Measurements from ENCODE around the gene LCE1D.

Gene LCE1D

GRCh38 chr1:152824964-152825363 lies 28.4 kb downstream of the LCE1D start:
- H3K79me2 ChIP-seq, result no peaks in the 10 kb centered on the region
- no peaks in the 10 kb centered on the region for H3K4me1 ChIP-seq

GRCh38 chr1:152827173-152827572 lies 30.7 kb downstream of the LCE1D start, which contains the start of gene LCE1A:
Gene LCE1A (plus strand): TSS chr1:152827473. CDS start chr1:152827473, 0 bp downstream.
- no peak within 1 kb of the TSS for H3K27ac ChIP-seq
- no peak within 1 kb of the TSS for H3K4me2 ChIP-seq (ENCODE audit: low read length)
- H3K4me1 ChIP-seq, result no peaks in the 10 kb centered on the region
- no peaks in the 10 kb centered on the region for H3K36me3 ChIP-seq (ENCODE audit: control insufficient read depth, insufficient read depth, low read length)
- H3K4me3 ChIP-seq (ENCODE audit: low read depth, low read length), result no peak within 1 kb of the TSS
- no peaks in the 10 kb centered on the region for H3K79me2 ChIP-seq
- no peak within 1 kb of the TSS for H2AFZ ChIP-seq
- no peaks in the 10 kb centered on the region for H3K27me3 ChIP-seq (ENCODE audit: control insufficient read depth, insufficient read depth, low read length)
- H3K9me3 ChIP-seq (ENCODE audit: control insufficient read depth, low read length), result no peaks in the 10 kb centered on the region
- H3K9ac ChIP-seq, result no peak within 1 kb of the TSS
- TF ChIP-seq, protein P1, sequence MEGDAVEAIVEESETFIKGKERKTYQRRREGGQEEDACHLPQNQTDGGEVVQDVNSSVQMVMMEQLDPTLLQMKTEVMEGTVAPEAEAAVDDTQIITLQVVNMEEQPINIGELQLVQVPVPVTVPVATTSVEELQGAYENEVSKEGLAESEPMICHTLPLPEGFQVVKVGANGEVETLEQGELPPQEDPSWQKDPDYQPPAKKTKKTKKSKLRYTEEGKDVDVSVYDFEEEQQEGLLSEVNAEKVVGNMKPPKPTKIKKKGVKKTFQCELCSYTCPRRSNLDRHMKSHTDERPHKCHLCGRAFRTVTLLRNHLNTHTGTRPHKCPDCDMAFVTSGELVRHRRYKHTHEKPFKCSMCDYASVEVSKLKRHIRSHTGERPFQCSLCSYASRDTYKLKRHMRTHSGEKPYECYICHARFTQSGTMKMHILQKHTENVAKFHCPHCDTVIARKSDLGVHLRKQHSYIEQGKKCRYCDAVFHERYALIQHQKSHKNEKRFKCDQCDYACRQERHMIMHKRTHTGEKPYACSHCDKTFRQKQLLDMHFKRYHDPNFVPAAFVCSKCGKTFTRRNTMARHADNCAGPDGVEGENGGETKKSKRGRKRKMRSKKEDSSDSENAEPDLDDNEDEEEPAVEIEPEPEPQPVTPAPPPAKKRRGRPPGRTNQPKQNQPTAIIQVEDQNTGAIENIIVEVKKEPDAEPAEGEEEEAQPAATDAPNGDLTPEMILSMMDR (IDR thresholded peaks at IDR 0.05), result no peak

More at GRCh38 chr1:152824964-152825363, 28.4 kb downstream of the LCE1D start:
- H3K4me3 ChIP-seq (ENCODE audit: low read depth, low read length), result no peak overlapping the region
- H3K4me2 ChIP-seq (ENCODE audit: low read length), result no peak overlapping the region
- H3K9ac ChIP-seq, result no peak overlapping the region
- TF ChIP-seq, protein P1 (IDR thresholded peaks at IDR 0.05), result no peak
- no peaks in the 10 kb centered on the region for H3K36me3 ChIP-seq (ENCODE audit: control insufficient read depth, insufficient read depth, low read length)
- H3K27me3 ChIP-seq (ENCODE audit: control insufficient read depth, insufficient read depth, low read length), result no peaks in the 10 kb centered on the region
- no peak overlapping the region for H2AFZ ChIP-seq
- no peak overlapping the region for H3K27ac ChIP-seq
- H3K9me3 ChIP-seq (ENCODE audit: control insufficient read depth, low read length), result no peaks in the 10 kb centered on the region

GRCh38 chr1:152836870-152837269 lies 40.3 kb downstream of the LCE1D start:
- Histone ChIP-seq H3K27ac (no peak overlapping the region), H3K4me1 (no peaks in the 10 kb centered on the region), H3K9me3 (ENCODE audit: control insufficient read depth, low read length) (no peaks in the 10 kb centered on the region), H3K79me2 (no peaks in the 10 kb centered on the region), H3K4me2 (ENCODE audit: low read length) (no peak overlapping the region), H3K4me3 (ENCODE audit: low read depth, low read length) (no peak overlapping the region), H3K9ac (no peak overlapping the region), H3K27me3 (ENCODE audit: control insufficient read depth, insufficient read depth, low read length) (no peaks in the 10 kb centered on the region), H3K36me3 (ENCODE audit: control insufficient read depth, insufficient read depth, low read length) (no peaks in the 10 kb centered on the region), H2AFZ (no peak overlapping the region)
- TF ChIP-seq, protein P1 (IDR thresholded peaks at IDR 0.05), result no peak

GRCh38 chr1:152842556-152842955 lies 46.0 kb downstream of the LCE1D start, which contains the start of gene LCE6A:
Gene LCE6A (plus strand): TSS chr1:152842856. CDS start chr1:152843521, 665 bp downstream.
- Histone ChIP-seq H3K9me3 (ENCODE audit: control insufficient read depth, low read length) (no peaks in the 10 kb centered on the region), H3K27me3 (ENCODE audit: control insufficient read depth, insufficient read depth, low read length) (no peaks in the 10 kb centered on the region), H3K36me3 (ENCODE audit: control insufficient read depth, insufficient read depth, low read length) (no peaks in the 10 kb centered on the region), H3K27ac (no peak within 1 kb of the TSS), H2AFZ (no peak within 1 kb of the TSS), H3K4me3 (ENCODE audit: low read depth, low read length) (no peak within 1 kb of the TSS), H3K9ac (no peak within 1 kb of the TSS), H3K4me2 (ENCODE audit: low read length) (no peak within 1 kb of the TSS), H3K79me2 (no peaks in the 10 kb centered on the region), H3K4me1 (no peaks in the 10 kb centered on the region)
- TF ChIP-seq, protein P1 (IDR thresholded peaks at IDR 0.05), result no peak

Data from parathyroid adenoma (tissue), 2 donors.